HG03060 (cell line): ENCODE data around the gene TERT.
"Not testable (repeated sequence)": the region's sequence is repeated elsewhere in the genome, so short reads cannot be mapped to it uniquely, and the experiment has no call there.

Experiments
- ATAC-seq: cut with Tn5 transposase; IDR thresholded peaks from one replicate; pipeline ENCODE4 v1.9.1; 2021; ENCODE audit warnings: low read depth, moderate number of reproducible peaks; ENCODE audit not compliant: unreplicated experiment

The TERT gene

DNA sequence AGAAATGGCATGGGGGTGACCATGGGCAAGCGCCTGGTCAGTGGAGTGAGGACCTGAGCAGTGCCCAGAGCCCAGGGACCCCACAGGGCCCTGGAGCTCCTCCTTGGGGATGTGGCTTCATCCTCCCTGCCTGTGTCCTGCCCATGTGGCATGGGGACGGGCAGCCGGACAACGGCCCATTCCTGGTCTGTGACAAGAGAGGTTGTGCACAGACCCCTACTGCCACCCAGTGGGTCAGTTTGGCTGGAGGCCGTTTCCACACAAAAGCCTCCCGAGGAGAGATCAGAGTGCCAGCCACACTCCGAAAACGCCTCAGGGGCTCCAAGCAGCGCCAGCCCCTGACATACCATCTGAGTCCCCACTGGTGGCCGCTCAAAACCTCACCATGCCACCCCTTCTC is 49.9 kb downstream of the TERT start:
- ATAC-seq, result no peak

GRCh38 chr5:1244255-1244654 is 50.6 kb downstream of the TERT start:
- no peak for ATAC-seq

GRCh38 chr5:1243487-1244130 is 51.3 kb downstream of the TERT start:
- no peak for ATAC-seq

DNA sequence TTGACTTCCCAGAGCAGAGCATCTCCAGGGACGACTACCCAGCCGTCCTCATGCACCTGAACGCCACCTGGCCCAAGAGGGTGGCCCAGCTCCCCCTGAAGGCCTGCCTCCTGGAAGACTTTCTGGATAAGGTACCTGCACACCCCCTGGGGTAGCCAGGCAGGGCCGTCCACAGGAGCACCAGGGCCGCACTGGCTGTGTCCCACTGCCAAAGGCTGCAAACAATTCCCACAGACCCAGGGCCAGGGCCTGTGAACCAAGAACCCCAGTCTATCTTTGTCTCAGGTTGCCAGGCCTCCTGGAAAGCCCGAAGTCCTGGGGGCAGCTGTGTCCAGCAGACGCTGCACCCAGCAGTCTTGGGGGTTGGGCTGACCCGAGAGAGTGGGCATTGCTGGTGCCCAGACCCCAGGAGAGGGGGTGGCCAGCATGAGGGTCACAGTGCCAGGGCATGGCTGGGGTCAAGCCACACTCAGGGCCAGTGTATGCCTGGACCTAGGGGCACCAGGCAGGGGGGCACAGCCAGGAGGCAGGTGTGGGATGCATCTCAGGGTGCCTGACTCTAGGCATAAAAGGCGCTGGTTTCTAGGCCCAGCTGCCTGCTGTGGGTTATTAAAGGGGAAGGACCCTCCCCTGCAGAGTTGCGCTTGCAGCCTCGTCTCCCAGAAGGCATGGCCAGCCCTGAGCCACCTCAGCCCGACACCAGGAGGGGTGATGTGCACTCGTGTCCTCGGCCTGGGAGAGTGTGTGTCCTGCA is 52.0 kb downstream of the TERT start:
- ATAC-seq, result no peak

GRCh38 chr5:1241509-1242080 is 53.3 kb downstream of the TERT start:
- no peak for ATAC-seq

DNA sequence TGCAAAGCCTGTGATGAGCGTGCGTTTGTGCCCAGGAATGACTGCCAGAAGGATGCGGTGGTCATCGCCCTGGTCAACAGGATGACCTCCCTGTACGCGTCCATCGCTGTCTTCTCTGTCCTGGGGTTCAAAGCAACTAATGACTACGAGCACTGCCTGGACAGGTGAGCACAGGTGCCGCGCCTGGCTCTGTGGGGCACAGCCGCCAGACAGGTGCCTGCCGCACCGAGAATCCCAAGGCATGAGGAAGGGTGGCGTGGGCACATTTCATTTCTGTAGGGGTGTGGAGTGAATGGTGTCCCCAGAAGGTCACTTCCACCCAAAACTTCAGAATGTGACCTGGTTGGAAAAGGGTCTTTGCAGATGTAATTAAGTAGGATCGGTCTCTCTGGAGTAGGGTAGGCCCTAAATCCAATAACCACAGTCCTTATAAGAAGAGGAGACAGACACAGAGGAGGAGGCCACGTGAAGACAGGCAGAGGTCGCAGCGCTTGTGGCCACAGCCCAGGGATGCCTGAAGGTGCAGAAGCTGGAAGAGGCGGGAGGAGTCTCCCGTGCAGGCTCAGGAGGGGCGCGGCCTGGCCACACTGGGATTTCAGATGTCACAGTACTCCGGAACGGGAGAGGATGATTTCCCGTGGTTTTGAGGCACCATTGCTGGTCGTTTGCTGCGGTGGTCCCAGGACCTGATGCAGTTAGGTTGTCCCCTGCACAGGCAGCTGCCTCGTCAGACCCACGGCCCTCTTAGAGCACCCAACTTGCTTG is 54.2 kb downstream of the TERT start:
- no peak for ATAC-seq

- ATAC-seq, result no peak
These were observed 55.2 kb downstream of the TERT start for GRCh38 chr5:1239505-1240251.

DNA sequence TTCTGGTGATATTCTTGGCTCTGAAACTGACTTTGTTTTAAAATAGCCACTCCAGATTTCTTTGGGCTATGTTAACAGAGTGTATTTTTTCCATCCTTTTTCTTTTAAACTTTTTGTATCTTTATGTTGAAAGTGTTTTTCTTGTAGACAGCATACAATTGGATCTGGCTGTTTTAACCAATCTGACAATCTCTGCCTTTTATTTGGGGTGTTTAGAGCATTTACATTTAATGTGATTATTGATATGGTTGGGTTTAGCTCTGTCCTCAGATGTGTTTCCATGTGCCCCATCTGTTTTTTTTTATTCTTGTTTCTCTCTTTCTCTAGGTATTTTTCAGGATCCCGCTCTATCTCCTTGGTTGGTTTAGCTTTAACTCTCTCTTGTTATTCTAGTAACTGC is 59.0 kb downstream of the TERT start:
- ATAC-seq, result no peak

GRCh38 chr5:1235379-1235778 is 59.5 kb downstream of the TERT start:
- ATAC-seq, result no peak

DNA sequence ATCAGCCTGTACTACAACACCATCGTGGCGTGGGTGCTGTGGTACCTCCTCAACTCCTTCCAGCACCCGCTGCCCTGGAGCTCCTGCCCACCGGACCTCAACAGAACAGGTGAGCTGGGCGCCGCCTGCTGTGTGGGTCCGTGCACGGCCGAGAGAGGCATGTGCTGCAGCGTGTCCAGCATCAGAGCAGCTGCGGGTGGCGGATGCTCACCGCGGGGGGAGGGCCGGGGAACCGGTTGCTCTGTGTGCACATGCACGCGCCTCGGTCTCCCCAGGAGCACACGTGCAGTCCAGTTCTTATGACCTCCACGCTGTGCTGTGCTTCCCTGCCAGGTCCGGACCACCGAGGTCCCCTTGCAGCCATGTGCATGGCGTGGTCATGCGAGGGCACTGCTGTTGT is 62.1 kb downstream of the TERT start:
- no peak for ATAC-seq

DNA sequence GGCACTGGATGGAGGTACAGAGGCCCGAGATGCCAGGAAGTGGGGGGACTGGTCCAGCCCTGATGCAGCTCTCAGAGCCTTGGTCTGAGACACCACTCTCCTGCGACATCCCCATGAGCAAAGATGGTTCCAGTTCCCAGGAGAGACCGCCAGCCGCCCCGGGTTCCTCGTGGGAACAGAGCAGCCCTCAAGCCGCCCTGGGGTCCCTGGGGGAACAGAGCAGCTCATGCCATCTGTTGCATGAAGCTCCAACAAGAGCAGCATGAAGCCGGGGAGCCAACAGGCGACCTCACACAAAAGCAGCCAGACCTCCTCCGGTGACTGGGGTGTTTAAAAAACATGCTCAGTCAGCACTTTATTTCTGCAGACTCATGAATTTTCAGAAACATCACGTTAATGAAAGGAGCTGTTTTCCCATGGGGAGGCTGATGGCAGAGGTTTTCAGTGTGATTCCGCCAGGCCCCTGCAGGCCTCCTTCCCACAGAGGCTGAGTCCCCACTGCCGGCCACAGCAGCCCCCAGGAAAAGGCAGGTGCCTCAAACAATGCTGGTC is 63.4 kb downstream of the TERT start:
- ATAC-seq, result no peak

DNA sequence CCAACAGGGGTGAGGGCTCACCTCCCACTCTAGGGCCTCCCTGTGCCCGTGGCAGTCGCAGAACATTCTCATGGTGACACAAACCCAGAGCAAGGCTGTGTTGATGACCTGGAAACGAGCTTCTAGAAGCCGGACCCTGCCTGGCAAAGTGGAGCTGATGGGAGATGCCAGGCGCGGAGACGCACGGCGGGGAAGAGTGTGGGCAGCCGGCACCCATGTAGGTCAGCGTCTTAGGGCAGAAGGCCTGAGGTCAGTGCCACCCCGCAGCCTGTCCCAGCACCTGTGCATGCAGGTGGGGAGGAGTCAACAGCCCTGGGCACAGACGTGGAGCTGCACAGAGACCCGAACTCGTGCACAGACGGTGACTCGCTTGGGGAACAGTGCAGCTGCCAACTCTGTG is 64.3 kb downstream of the TERT start:
- no peak for ATAC-seq

DNA sequence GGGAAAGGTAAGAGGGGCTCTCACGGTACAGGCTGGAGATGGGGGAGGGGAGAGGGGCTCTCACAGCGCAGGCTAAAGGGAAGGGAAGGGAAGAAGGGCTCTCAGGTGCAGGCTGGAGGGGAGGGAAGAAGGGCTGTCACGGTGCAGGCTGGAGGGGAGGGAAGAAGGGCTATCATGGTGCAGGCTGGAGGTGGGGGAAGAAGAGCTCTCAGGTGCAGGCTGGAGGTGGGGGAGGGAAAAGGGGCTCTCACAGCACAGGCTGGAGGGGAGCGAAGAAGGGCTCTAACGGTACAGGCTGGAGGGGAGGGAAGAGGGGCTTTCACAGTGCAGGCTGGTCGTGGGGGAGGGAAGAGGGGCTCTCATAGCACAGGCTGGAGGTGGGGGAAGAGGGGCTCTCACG is 65.0 kb downstream of the TERT start:
- ATAC-seq, result no peak

DNA sequence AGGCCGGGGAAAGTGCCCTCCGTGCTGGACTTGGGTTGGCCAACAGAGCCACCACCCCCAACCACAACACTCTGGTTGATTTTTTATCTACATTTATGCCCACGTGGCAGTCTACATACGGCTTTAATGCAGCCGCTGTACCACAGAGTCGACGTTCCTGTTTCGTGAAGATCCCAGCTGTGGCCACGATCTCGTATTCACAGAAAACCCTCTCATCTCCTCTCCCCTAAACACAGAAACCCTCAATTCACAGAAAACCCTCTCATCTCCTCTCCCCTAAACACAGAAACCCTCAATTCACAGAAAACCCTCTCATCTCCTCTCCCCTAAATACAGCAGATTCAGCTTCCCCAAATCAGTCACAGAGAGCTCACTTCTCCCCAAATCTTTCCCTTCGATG is 65.8 kb downstream of the TERT start:
- not testable (repeated sequence) for ATAC-seq

- no peak for ATAC-seq
These were observed 66.7 kb downstream of the TERT start for GRCh38 chr5:1228120-1228519.

DNA sequence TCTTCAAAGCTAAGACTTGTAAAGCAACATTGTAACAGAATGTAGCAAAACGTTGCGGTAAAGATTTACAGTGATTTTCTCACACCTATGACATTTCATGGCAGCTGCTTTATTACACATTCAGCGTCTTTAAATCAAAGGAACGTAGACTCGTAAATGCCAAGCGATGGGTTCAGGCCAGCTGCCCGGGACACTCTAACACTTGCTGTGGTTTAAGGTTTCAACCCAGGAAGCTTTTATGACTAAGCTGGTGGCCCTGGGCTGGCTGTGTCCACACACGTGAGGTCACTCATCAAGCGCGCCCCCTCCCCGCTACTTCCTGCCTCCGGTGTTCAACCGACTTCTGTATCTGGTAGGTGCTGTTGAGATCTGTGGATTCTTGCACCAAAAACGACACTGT is 67.2 kb downstream of the TERT start:
- no peak for ATAC-seq

DNA sequence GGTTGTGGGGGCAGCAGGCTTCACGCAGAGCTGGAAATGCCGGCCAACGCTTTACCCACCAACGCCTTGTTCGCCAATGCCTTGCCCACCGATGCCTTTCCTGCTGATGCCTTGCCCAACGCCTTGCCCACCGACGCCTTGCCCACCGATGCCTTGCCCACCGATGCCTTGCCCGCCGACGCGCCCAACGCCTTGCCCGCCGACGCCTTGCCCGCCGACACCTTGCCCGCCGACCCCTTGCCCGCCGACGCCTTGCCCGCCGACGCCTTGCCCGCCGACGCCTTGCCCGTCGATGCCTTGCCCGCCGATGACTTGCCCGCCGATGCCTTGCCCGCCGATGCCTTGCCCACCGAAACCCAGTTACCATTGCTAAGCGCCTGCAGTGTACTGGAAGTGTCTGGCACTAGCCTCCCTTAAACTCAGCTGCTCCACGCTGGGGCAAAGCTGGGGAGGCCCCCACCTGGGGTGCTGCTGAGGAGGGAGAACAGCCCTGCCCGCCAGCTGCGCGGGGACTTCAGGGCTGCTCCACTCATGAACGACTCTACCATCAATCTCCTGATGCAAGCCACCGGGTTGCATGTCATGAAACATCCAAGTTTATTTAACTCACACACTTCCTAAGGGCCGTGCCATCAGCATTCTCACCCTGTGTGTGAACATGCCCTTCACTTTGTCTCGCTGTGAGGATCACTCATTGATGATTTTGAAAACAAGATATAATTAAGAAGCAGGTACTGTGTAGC is 67.9 kb downstream of the TERT start:
- ATAC-seq, result no peak

- no peak for ATAC-seq
These were observed 68.6 kb downstream of the TERT start for GRCh38 chr5:1226231-1226630.

- no peak for ATAC-seq
These were observed 69.8 kb downstream of the TERT start, which contains the start of gene SLC6A18 for GRCh38 chr5:1225081-1225480. TSS of gene SLC6A18 (plus strand) at chr5:1225381. CDS start at chr5:1225478, 97 bp downstream.

DNA sequence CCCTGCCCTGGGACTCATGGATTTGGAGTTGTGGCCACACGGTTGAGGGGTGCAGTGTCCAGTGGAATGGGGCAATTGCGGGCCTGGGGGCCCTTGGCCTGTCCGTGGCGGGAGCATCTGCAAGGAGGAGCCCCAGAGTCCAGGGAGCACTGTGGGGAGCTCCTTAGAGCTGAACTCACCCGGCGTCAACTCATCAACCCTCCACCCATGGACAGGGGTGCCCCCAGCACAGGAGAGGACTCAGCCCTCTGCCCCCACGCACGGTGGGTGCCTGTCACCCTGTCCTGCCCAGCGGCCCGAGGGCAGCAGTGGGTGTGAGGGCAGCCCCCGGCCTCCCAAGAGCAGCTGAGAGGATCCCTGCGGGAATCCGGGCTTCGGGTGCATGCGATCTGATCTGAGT is 70.2 kb downstream of the TERT start:
- ATAC-seq, result no peak
